ENCODE measurements around the gene KRTAP4-16.
"Not testable (repeated sequence)": the region's sequence is repeated elsewhere in the genome, so short reads cannot be mapped to it uniquely, and the experiment has no call there.

The KRTAP4-16 gene

GRCh38 chr17:41098042-41098441 is 4.0 kb downstream of the KRTAP4-16 start, which contains the start of gene KRTAP4-8:
TSS of gene KRTAP4-8 (minus strand) at chr17:41098142. CDS start at chr17:41098084, 58 bp downstream.
- no peak within 1 kb of the TSS for H3K9ac ChIP-seq (ENCODE audit: low read length)
- no peaks in the 10 kb centered on the region for H3K27me3 ChIP-seq (replicated peaks; ENCODE audit: control insufficient read depth, insufficient read depth, low read length)
- H3K36me3 ChIP-seq (ENCODE audit: control insufficient read depth, insufficient read depth, low read length, severe bottlenecking), result no peaks in the 10 kb centered on the region
- no peak for DNase-seq (ENCODE audit: low read depth)
- no peak within 1 kb of the TSS for H3K4me3 ChIP-seq (ENCODE audit: low read length)
- no peaks in the 10 kb centered on the region for H3K9me3 ChIP-seq (ENCODE audit: control insufficient read depth, low read length)
- no peaks in the 10 kb centered on the region for H3K4me1 ChIP-seq (ENCODE audit: control insufficient read depth, insufficient read depth, low read length)

DNA sequence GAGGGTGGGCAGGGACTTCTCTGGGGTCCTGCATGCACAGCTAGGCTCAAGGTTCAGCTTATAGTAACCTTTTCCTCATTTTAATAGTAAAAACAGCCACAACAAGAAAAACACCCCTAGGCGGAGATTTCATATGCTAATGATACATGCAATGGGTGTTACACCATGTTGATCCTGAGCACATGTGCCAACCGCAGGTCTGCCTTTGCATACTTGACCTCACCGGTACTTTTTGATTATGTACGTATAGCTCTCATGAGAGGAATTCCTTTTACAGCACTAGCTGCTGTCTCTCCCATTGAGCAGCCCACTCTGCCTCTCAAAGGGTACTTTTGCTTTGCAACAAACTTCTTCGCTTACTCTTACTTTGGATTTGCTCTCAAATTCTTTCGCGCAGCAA is 6.0 kb downstream of the KRTAP4-16 start:
- DNase-seq (ENCODE audit: low read depth), result no peak
- H3K4me3 ChIP-seq (ENCODE audit: low read length), result no peak overlapping the region
- H3K4me1 ChIP-seq (ENCODE audit: control insufficient read depth, insufficient read depth, low read length), result no peaks in the 10 kb centered on the region
- no peaks in the 10 kb centered on the region for H3K36me3 ChIP-seq (ENCODE audit: control insufficient read depth, insufficient read depth, low read length, severe bottlenecking)
- no peak overlapping the region for H3K9ac ChIP-seq (ENCODE audit: low read length)
- H3K9me3 ChIP-seq (ENCODE audit: control insufficient read depth, low read length), result no peaks in the 10 kb centered on the region
- no peaks in the 10 kb centered on the region for H3K27me3 ChIP-seq (replicated peaks; ENCODE audit: control insufficient read depth, insufficient read depth, low read length)

GRCh38 chr17:41088760-41089352 is 13.2 kb downstream of the KRTAP4-16 start:
- not testable (repeated sequence) for H3K27me3 ChIP-seq (replicated peaks; ENCODE audit: control insufficient read depth, insufficient read depth, low read length); H3K9ac ChIP-seq (ENCODE audit: low read length); H3K4me1 ChIP-seq (ENCODE audit: control insufficient read depth, insufficient read depth, low read length); DNase-seq (ENCODE audit: low read depth); H3K4me3 ChIP-seq (ENCODE audit: low read length); H3K9me3 ChIP-seq (ENCODE audit: control insufficient read depth, low read length); H3K36me3 ChIP-seq (ENCODE audit: control insufficient read depth, insufficient read depth, low read length, severe bottlenecking)

- H3K9me3 ChIP-seq (ENCODE audit: control insufficient read depth, low read length); DNase-seq (ENCODE audit: low read depth); H3K4me1 ChIP-seq (ENCODE audit: control insufficient read depth, insufficient read depth, low read length); H3K27me3 ChIP-seq (replicated peaks; ENCODE audit: control insufficient read depth, insufficient read depth, low read length); H3K4me3 ChIP-seq (ENCODE audit: low read length); H3K36me3 ChIP-seq (ENCODE audit: control insufficient read depth, insufficient read depth, low read length, severe bottlenecking); H3K9ac ChIP-seq (ENCODE audit: low read length): not testable (repeated sequence)
Measured at GRCh38 chr17:41084100-41084856, 17.7 kb downstream of the KRTAP4-16 start, which contains the start of gene KRTAP4-7. TSS of gene KRTAP4-7 (plus strand) at chr17:41084150. CDS start at chr17:41084207, 57 bp downstream.

GRCh38 chr17:41083427-41083826 is 18.6 kb downstream of the KRTAP4-16 start:
- DNase-seq (ENCODE audit: low read depth); H3K36me3 ChIP-seq (ENCODE audit: control insufficient read depth, insufficient read depth, low read length, severe bottlenecking); H3K9ac ChIP-seq (ENCODE audit: low read length); H3K27me3 ChIP-seq (replicated peaks; ENCODE audit: control insufficient read depth, insufficient read depth, low read length); H3K9me3 ChIP-seq (ENCODE audit: control insufficient read depth, low read length); H3K4me3 ChIP-seq (ENCODE audit: low read length); H3K4me1 ChIP-seq (ENCODE audit: control insufficient read depth, insufficient read depth, low read length): not testable (repeated sequence)

DNA sequence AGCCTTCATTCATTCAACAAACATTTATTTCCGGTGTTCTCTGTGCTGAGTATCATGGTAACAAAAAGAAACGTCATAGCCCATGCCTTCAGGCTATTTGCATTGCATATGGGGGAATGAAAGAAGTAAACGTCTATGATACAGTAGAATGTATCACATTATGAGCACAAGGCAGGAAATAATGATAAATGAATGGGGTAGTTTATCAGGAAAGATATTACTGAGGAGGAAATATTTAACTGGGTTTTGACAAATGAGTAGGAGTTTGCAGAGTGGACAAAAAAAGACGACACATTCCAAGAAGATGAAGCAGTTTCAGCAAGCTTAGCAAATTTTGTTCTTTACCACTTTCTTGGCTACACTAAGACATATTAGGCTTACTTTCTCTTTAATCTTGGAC is 19.4 kb downstream of the KRTAP4-16 start:
- no peaks in the 10 kb centered on the region for H3K4me1 ChIP-seq (ENCODE audit: control insufficient read depth, insufficient read depth, low read length)
- no peak overlapping the region for H3K9ac ChIP-seq (ENCODE audit: low read length)
- H3K27me3 ChIP-seq (replicated peaks; ENCODE audit: control insufficient read depth, insufficient read depth, low read length), result no peaks in the 10 kb centered on the region
- DNase-seq (ENCODE audit: low read depth), result peak; percentile 44
- H3K36me3 ChIP-seq (ENCODE audit: control insufficient read depth, insufficient read depth, low read length, severe bottlenecking), result no peaks in the 10 kb centered on the region
- H3K4me3 ChIP-seq (ENCODE audit: low read length), result no peak overlapping the region
- H3K9me3 ChIP-seq (ENCODE audit: control insufficient read depth, low read length), result no peaks in the 10 kb centered on the region

GRCh38 chr17:41076788-41077187 is 25.2 kb downstream of the KRTAP4-16 start:
- no peaks in the 10 kb centered on the region for H3K27me3 ChIP-seq (replicated peaks; ENCODE audit: control insufficient read depth, insufficient read depth, low read length)
- no peak overlapping the region for H3K4me3 ChIP-seq (ENCODE audit: low read length)
- no peaks in the 10 kb centered on the region for H3K4me1 ChIP-seq (ENCODE audit: control insufficient read depth, insufficient read depth, low read length)
- H3K9me3 ChIP-seq (ENCODE audit: control insufficient read depth, low read length), result no peaks in the 10 kb centered on the region
- no peak overlapping the region for H3K9ac ChIP-seq (ENCODE audit: low read length)
- H3K36me3 ChIP-seq (ENCODE audit: control insufficient read depth, insufficient read depth, low read length, severe bottlenecking), result no peaks in the 10 kb centered on the region
- no peak for DNase-seq (ENCODE audit: low read depth)

DNA sequence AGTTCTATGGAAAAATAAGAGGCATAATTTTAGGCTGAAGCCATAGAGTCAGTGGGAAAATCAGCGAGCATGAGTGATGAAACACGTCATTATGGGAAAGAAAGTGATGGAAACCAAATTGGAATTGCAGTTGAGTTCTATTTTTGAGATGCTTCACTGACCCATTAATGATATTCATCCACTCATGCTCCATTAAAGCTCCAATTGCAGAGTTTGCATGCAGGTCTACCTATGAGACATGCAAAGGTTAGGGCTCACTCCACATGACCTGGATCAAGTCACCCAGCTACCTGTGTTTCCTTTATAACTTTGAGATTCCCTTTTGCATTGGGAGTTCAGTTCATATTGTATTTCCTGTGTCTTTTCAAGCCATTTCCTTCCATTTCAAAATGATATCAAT is 28.3 kb downstream of the KRTAP4-16 start:
- Histone ChIP-seq H3K9ac (ENCODE audit: low read length) (no peak overlapping the region), H3K36me3 (ENCODE audit: control insufficient read depth, insufficient read depth, low read length, severe bottlenecking) (no peaks in the 10 kb centered on the region), H3K4me3 (ENCODE audit: low read length) (no peak overlapping the region), H3K9me3 (ENCODE audit: control insufficient read depth, low read length) (no peaks in the 10 kb centered on the region), H3K27me3 (replicated peaks; ENCODE audit: control insufficient read depth, insufficient read depth, low read length) (no peaks in the 10 kb centered on the region), H3K4me1 (ENCODE audit: control insufficient read depth, insufficient read depth, low read length) (no peaks in the 10 kb centered on the region)
- no peak for DNase-seq (ENCODE audit: low read depth)

GRCh38 chr17:41071606-41072360 is 30.2 kb downstream of the KRTAP4-16 start:
- H3K27me3 ChIP-seq (replicated peaks; ENCODE audit: control insufficient read depth, insufficient read depth, low read length), result no peaks in the 10 kb centered on the region
- no peaks in the 10 kb centered on the region for H3K4me1 ChIP-seq (ENCODE audit: control insufficient read depth, insufficient read depth, low read length)
- no peak overlapping the region for H3K4me3 ChIP-seq (ENCODE audit: low read length)
- no peak for DNase-seq (ENCODE audit: low read depth)
- no peaks in the 10 kb centered on the region for H3K36me3 ChIP-seq (ENCODE audit: control insufficient read depth, insufficient read depth, low read length, severe bottlenecking)
- no peak overlapping the region for H3K9ac ChIP-seq (ENCODE audit: low read length)
- no peaks in the 10 kb centered on the region for H3K9me3 ChIP-seq (ENCODE audit: control insufficient read depth, low read length)

DNA sequence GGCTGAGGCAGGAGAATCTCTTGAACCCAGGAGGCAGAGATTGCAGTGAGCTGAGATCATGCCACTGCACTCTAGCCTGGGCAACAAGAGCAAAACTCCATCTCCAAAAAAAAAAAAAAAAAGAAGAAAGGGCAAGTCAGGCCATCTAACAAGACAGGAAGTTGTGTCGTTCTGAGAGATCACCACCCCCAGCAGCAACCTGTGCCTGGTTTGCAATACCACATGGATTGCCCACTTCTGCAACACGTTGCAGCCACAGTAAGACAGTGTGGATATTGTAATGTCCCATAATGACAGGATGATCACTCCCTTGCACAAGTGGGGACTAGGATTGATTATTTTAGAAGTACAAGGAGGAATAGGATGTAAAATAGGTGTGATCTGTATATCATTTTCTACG is 33.0 kb downstream of the KRTAP4-16 start:
- Histone ChIP-seq H3K4me3 (ENCODE audit: low read length) (no peak overlapping the region), H3K36me3 (ENCODE audit: control insufficient read depth, insufficient read depth, low read length, severe bottlenecking) (no peaks in the 10 kb centered on the region), H3K9ac (ENCODE audit: low read length) (no peak overlapping the region), H3K9me3 (ENCODE audit: control insufficient read depth, low read length) (no peaks in the 10 kb centered on the region), H3K4me1 (ENCODE audit: control insufficient read depth, insufficient read depth, low read length) (no peaks in the 10 kb centered on the region), H3K27me3 (replicated peaks; ENCODE audit: control insufficient read depth, insufficient read depth, low read length) (no peaks in the 10 kb centered on the region)
- DNase-seq (ENCODE audit: low read depth), result no peak

DNA sequence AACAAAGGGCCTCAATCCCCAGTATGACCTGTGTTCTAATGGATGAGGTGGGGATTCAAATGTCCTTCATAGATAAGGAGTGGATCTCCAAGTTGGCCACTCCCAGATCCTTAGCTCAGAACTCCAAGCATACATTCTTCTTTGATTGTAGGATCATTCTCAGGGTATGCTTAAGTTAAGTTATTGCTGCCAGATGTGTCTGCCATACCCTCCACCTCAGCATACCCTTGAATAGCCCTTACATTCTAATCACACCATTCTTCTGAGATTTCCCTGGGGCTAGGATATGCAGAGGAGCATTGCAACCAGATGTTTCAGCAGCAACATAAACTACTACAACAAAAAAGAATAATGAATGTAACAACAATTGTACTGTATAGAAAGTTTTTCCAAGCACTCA is 34.7 kb downstream of the KRTAP4-16 start:
- Histone ChIP-seq H3K4me1 (ENCODE audit: control insufficient read depth, insufficient read depth, low read length) (peaks cover 6% of the 10 kb centered on the region), H3K36me3 (ENCODE audit: control insufficient read depth, insufficient read depth, low read length, severe bottlenecking) (no peaks in the 10 kb centered on the region), H3K4me3 (ENCODE audit: low read length) (no peak overlapping the region), H3K9ac (ENCODE audit: low read length) (no peak overlapping the region), H3K27me3 (replicated peaks; ENCODE audit: control insufficient read depth, insufficient read depth, low read length) (no peaks in the 10 kb centered on the region), H3K9me3 (ENCODE audit: control insufficient read depth, low read length) (no peaks in the 10 kb centered on the region)
- DNase-seq (ENCODE audit: low read depth), result peak; percentile 82
